ENCODE measurements around the gene TBL2.

DNA sequence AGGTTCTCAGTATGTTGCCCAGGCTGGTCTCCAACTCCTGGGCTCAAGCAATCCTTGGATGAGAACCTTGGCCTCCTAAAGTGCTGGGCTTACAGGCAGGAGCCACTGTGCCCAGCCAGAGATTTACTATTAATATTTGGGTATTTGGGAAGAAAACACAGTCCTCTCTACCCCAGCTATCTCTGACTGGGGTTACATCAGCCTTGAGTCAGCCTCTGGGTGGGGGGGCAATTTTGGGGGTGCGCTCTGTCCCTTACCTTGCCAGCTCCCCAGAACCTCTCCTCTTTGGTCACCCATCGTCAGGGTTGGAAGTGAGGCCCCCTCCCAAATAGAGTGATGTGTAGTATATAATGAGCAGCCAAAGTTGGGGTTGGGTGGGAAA lies 44.1 kb upstream of the TBL2 start:
- TF ChIP-seq, protein P1, sequence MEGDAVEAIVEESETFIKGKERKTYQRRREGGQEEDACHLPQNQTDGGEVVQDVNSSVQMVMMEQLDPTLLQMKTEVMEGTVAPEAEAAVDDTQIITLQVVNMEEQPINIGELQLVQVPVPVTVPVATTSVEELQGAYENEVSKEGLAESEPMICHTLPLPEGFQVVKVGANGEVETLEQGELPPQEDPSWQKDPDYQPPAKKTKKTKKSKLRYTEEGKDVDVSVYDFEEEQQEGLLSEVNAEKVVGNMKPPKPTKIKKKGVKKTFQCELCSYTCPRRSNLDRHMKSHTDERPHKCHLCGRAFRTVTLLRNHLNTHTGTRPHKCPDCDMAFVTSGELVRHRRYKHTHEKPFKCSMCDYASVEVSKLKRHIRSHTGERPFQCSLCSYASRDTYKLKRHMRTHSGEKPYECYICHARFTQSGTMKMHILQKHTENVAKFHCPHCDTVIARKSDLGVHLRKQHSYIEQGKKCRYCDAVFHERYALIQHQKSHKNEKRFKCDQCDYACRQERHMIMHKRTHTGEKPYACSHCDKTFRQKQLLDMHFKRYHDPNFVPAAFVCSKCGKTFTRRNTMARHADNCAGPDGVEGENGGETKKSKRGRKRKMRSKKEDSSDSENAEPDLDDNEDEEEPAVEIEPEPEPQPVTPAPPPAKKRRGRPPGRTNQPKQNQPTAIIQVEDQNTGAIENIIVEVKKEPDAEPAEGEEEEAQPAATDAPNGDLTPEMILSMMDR (IDR thresholded peaks at IDR 0.05) = no peak
- TF ChIP-seq POLR2A (IDR thresholded peaks at IDR 0.05; ENCODE audit: low read depth) (no peak), EP300 (IDR thresholded peaks at IDR 0.05) (no peak)
